Fibroblast of lung (primary cell): Measurements from ENCODE around the gene SNX8. TPM values are rescaled to one million over a fixed set of nuclear protein-coding genes. Genes with fewer than 3 reads are reported as not detected.

Experiments used
- DNase-seq, 2 donors: peaks; one replicate each; pipeline versions ENCODE4 v3.0.0 to v3.0.0-alpha.2; 2010; ENCODE audit warnings: low read depth in 2 of 2
- H2AFZ ChIP-seq: 2 replicates; pipeline ENCODE4 v1.5.1; 2012; ENCODE audit warnings: low read length, control low read depth, inconsistent platforms
- H3K27ac ChIP-seq: 2 replicates; pipeline ENCODE4 v1.5.1; 2011; ENCODE audit warnings: low read length, control low read depth; ENCODE audit not compliant: insufficient read depth
- H3K27me3 ChIP-seq: 2 replicates; pipeline ENCODE4 v1.5.1; 2011; ENCODE audit warnings: mild to moderate bottlenecking, low read length; ENCODE audit not compliant: control insufficient read depth, insufficient read depth
- H3K36me3 ChIP-seq: 2 replicates; pipeline ENCODE4 v1.5.1; 2011; ENCODE audit warnings: low read length; ENCODE audit not compliant: control insufficient read depth, insufficient read depth
- H3K4me1 ChIP-seq: 2 replicates; pipeline ENCODE4 v1.5.1; 2011; ENCODE audit warnings: low read length; ENCODE audit not compliant: control insufficient read depth, insufficient read depth; ENCODE audit errors: extremely low read depth
- H3K4me2 ChIP-seq: 2 replicates; pipeline ENCODE4 v1.5.1; 2011; ENCODE audit warnings: low read length, control low read depth; ENCODE audit not compliant: insufficient read depth; ENCODE audit errors: extremely low read depth
- H3K4me3 ChIP-seq, 4 experiments: fragments of 200-600 bp in 1 of 4; sonication (generic) in 1 of 4; replicated peaks in 1 of 4; 2 replicates each; pipeline ENCODE4 v1.5.1; 2011 to 2016; ENCODE audit warnings: low read length in 4 of 4, low read depth in 3 of 4, mild to moderate bottlenecking in 3 of 4, control low read depth in 2 of 4, inconsistent platforms in 1 of 4, mixed read lengths in 1 of 4; ENCODE audit not compliant: insufficient read depth in 1 of 4; ENCODE audit errors: control extremely low read depth in 1 of 4
- H3K79me2 ChIP-seq: 2 replicates; pipeline ENCODE4 v1.5.1; 2012; ENCODE audit warnings: mild to moderate bottlenecking, low read length, inconsistent platforms; ENCODE audit not compliant: control insufficient read depth, insufficient read depth
- H3K9ac ChIP-seq: 2 replicates; pipeline ENCODE4 v1.5.1; 2011; ENCODE audit warnings: mild to moderate bottlenecking, low read length, control low read depth; ENCODE audit not compliant: insufficient read depth
- H3K9me3 ChIP-seq: 2 replicates; pipeline ENCODE4 v1.5.1; 2012; ENCODE audit warnings: low read depth, low read length; ENCODE audit not compliant: control insufficient read depth, insufficient read depth
- H4K20me1 ChIP-seq: 2 replicates; pipeline ENCODE4 v1.5.1; 2011; ENCODE audit warnings: low read length; ENCODE audit not compliant: control insufficient read depth, insufficient read depth; ENCODE audit errors: extremely low read depth
- EZH2 ChIP-seq: IDR thresholded peaks from 2 replicates; pipeline ENCODE4 v1.5.1; 2012; ENCODE audit warnings: low read length, control low read depth, mild to moderate bottlenecking; ENCODE audit errors: missing control alignments
- polyA plus RNA-seq, 2 donors: library from polyadenylated mRNA; depleted of rRNA in 1 of 2; stranded (reverse) in 1 of 2; unstranded in 1 of 2; fragments of >200 nt; gene quantifications; 2 replicates each; pipeline ENCODE4 v1.2.1, GENCODE V29; 2011 to 2012; ENCODE audit warnings: missing spikeins in 1 of 2
- total RNA-seq: library from RNA; depleted of rRNA; stranded (reverse); fragments of >200 nt; gene quantifications from 2 replicates; pipeline ENCODE4 v1.2.1, GENCODE V29; 2014
- TF ChIP-seq, protein P1 (sequence below), 2 donors: IDR thresholded peaks in 1 of 2; conservative IDR thresholded peaks in 1 of 2; 1 replicate in 1 of 2; 2 replicates in 1 of 2; pipeline ENCODE4 v1.5.1; 2011 to 2012; ENCODE audit warnings: low read length in 2 of 2, control low read depth in 1 of 2, inconsistent platforms in 1 of 2, low read depth in 1 of 2, mild to moderate bottlenecking in 1 of 2

Gene SNX8
- total and polyA plus RNA-seq, 2 donors (not counting 1 experiment from before 2014, with no cell fraction given): 13.2 to 27.4 TPM

DNA sequence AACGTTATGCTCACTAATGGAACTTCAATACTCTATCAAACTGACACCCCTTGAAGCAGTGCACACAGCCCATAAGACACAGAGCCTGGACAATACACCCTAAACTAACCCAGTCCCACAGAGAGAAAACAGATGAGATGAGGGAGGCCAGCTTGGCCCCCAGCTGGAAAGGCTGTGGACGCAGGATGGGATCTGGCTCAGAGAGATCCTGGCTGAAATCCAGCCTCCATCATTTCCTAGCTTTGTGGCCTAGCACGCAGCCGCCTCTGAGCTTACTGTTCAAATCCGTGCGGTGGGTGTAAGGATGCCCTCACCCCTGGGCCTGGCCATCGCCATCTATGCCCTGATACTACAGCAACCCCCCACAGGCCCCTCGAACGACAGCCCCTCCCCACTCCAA is 32.7 kb downstream of the SNX8 start:
- no peaks in the 10 kb centered on the region for H3K36me3 ChIP-seq
- H2AFZ ChIP-seq: peak overlapping the region; percentile 56
- H3K27ac ChIP-seq: peak overlapping the region; percentile 63
- DNase-seq: peak; percentile 57 to 62
- H4K20me1 ChIP-seq: no peaks in the 10 kb centered on the region
- TF ChIP-seq, protein P1, sequence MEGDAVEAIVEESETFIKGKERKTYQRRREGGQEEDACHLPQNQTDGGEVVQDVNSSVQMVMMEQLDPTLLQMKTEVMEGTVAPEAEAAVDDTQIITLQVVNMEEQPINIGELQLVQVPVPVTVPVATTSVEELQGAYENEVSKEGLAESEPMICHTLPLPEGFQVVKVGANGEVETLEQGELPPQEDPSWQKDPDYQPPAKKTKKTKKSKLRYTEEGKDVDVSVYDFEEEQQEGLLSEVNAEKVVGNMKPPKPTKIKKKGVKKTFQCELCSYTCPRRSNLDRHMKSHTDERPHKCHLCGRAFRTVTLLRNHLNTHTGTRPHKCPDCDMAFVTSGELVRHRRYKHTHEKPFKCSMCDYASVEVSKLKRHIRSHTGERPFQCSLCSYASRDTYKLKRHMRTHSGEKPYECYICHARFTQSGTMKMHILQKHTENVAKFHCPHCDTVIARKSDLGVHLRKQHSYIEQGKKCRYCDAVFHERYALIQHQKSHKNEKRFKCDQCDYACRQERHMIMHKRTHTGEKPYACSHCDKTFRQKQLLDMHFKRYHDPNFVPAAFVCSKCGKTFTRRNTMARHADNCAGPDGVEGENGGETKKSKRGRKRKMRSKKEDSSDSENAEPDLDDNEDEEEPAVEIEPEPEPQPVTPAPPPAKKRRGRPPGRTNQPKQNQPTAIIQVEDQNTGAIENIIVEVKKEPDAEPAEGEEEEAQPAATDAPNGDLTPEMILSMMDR (conservative IDR thresholded peaks at IDR 0.05 in 1 of 2, IDR thresholded peaks at IDR 0.05 in 1 of 2; ENCODE audit: low read depth in 1 of 2, low read length in 2 of 2): no peak
- no peak for TF ChIP-seq EZH2
- peak overlapping the region; percentile 74 for H3K4me2 ChIP-seq
- peaks cover 3% of the 10 kb centered on the region for H3K79me2 ChIP-seq
- H3K9me3 ChIP-seq: no peaks in the 10 kb centered on the region
- peaks cover 4% of the 10 kb centered on the region for H3K4me1 ChIP-seq
- no peak overlapping the region for H3K4me3 ChIP-seq
- peak overlapping the region; percentile 32 for H3K9ac ChIP-seq
- no peaks in the 10 kb centered on the region for H3K27me3 ChIP-seq

DNA sequence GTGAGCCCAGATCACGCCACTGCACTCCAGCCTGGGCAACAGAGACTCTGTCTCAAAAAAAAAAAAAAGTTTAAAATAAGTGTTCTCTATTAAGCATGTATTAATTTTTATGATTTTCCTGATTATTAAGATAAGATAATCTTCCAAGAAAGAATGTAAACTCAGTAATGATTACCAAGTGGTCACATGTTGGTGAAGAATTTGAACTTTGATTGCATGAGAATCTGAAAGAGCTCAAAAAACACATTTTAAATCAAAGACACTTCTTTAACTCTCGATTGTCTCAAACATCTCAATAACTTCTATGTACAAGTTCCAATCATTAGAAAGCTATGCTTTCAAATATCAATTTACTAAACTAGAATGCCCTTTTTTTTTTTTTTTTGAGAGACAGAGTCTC is 33.8 kb downstream of the SNX8 start:
- no peaks in the 10 kb centered on the region for H3K27me3 ChIP-seq
- H4K20me1 ChIP-seq: no peaks in the 10 kb centered on the region
- peaks cover 4% of the 10 kb centered on the region for H3K4me1 ChIP-seq
- no peak for DNase-seq
- no peaks in the 10 kb centered on the region for H3K36me3 ChIP-seq
- TF ChIP-seq, protein P1 (conservative IDR thresholded peaks at IDR 0.05 in 1 of 2, IDR thresholded peaks at IDR 0.05 in 1 of 2; ENCODE audit: low read depth in 1 of 2, low read length in 2 of 2): no peak
- no peak for TF ChIP-seq EZH2
- peaks cover 3% of the 10 kb centered on the region for H3K79me2 ChIP-seq
- H3K27ac ChIP-seq: no peak overlapping the region
- H3K4me3 ChIP-seq: no peak overlapping the region
- H3K9me3 ChIP-seq: no peaks in the 10 kb centered on the region
- no peak overlapping the region for H3K4me2 ChIP-seq
- no peak overlapping the region for H2AFZ ChIP-seq
- no peak overlapping the region for H3K9ac ChIP-seq

DNA sequence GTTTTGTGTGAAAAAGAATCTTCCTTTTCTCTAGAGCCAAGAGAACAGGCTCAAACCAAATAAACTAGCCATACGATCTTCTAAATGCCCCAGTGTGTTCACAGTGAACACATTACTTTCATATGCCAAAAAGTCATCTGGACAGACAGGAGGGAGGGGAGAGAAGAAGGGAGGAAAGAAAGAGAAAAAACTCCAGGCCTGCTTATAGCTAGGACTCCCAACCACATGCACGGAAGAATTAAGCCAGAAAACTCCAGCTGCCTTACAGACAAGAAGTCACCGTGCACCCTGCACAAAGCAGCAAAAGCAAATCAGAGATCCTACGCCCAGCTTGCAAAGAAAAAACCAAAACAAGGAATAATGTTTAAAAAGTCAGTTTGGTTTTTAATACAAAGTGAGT is 34.3 kb downstream of the SNX8 start:
- no peak overlapping the region for H3K4me3 ChIP-seq
- H3K27me3 ChIP-seq: no peaks in the 10 kb centered on the region
- H3K27ac ChIP-seq: no peak overlapping the region
- peaks cover 4% of the 10 kb centered on the region for H3K4me1 ChIP-seq
- no peak overlapping the region for H3K4me2 ChIP-seq
- TF ChIP-seq, protein P1 (conservative IDR thresholded peaks at IDR 0.05 in 1 of 2, IDR thresholded peaks at IDR 0.05 in 1 of 2; ENCODE audit: low read depth in 1 of 2, low read length in 2 of 2): no peak
- no peak for TF ChIP-seq EZH2
- H3K9me3 ChIP-seq: no peaks in the 10 kb centered on the region
- H4K20me1 ChIP-seq: no peaks in the 10 kb centered on the region
- H3K79me2 ChIP-seq: peaks cover 3% of the 10 kb centered on the region
- H2AFZ ChIP-seq: no peak overlapping the region
- no peak overlapping the region for H3K9ac ChIP-seq
- peak in 1 of 2 donors; percentile 28 for DNase-seq
- H3K36me3 ChIP-seq: peaks cover 2% of the 10 kb centered on the region
